Measurements from ENCODE around the gene ATG9A. TPM values are rescaled to one million over a fixed set of nuclear protein-coding genes. Genes with fewer than 3 reads are reported as not detected.
A peak's percentile ranks its signal among the peaks of the same experiment; 100 is the strongest.

ATG9A gene
- total and polyA plus RNA-seq, 9 of the 15 experiments (the other 6 are each of a cell fraction or from before 2014, with no cell fraction given): 0.25 to 65.6 (median 23.4) TPM

DNA sequence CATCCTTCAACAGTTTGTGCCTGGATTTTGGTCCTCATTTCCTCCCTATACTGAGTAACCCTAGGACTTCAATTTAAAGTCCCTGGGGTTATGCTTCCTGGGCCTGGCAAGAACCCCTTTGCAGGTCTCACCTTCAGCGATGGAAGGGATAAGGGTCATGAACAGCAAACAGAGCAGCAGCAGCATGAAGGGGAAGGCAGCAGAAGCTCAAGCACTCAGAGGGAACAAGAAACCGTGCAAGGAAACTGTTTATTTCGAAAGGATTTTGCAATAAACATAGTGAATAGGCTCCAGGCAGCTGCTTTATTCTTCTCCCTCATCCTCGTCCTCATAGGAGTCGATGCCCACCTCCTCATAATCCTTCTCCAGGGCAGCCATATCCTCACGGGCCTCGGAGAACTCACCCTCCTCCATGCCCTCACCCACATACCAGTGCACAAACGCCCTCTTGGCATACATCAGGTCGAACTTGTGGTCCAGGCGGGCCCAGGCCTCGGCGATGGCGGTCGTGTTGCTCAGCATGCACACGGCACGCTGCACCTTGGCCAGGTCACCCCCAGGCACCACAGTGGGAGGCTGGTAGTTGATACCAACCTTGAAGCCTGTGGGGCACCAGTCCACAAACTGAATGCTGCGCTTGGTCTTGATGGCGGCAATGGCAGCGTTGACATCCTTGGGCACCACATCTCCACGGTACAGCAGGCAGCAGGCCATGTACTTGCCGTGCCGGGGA, 20.8 kb upstream of the ATG9A start:
- peaks cover 40% of the 10 kb centered on the region for H3K79me2 ChIP-seq (ENCODE audit: control insufficient read depth, insufficient read depth, low read length)
- no peak overlapping the region for H2AFZ ChIP-seq (ENCODE audit: low read depth, low read length)
- H3K27me3 ChIP-seq (ENCODE audit: control insufficient read depth in 2 of 2, insufficient read depth in 2 of 2, low read length in 2 of 2): 0 out of 5 replicates have a peak, but pooled peaks cover 0 to 4% of the 10 kb centered on the region in 2 experiments
- H3K4me2 ChIP-seq (ENCODE audit: insufficient read depth, low read length): no peak overlapping the region
- 90% methylated on average over 18 of the region's 22 CpGs for WGBS (ENCODE audit: insufficient coverage, low coverage, missing lambda C conversion rate)
- no peak overlapping the region; the same call in 2 of the 3 replicates for H3K27ac ChIP-seq (ENCODE audit: extremely low read depth, low read depth, low read length)
- DNase-seq (ENCODE audit: extremely low read depth in 1 of 4, low spot score in 3 of 4): no peak
- peaks cover 57% of the 10 kb centered on the region for H3K36me3 ChIP-seq (ENCODE audit: control insufficient read depth, insufficient read depth, low read length)
- no peak overlapping the region for H3K4me3 ChIP-seq
- H3K4me1 ChIP-seq (replicated peaks in 1 of 2; ENCODE audit: control insufficient read depth in 2 of 2, insufficient read depth in 2 of 2, low read length in 2 of 2): peaks cover 27 to 58% of the 10 kb centered on the region in 2 experiments; a peak in 4 of 5 replicates
- FAIRE-seq: no peak
- ATAC-seq: no peak
- no peaks in the 10 kb centered on the region for H3K9me3 ChIP-seq (replicated peaks; ENCODE audit: control insufficient read depth, insufficient read depth, low read depth, low read length)
- in situ Hi-C loops (cut with MboI) (no loop called here), intact Hi-C loops (cut with micrococcal nuclease) (no loop called here)
- no peaks in the 10 kb centered on the region for H3K9me1 ChIP-seq (ENCODE audit: control insufficient read depth, insufficient read depth, low read length)
- ChIA-PET POLR2A (interaction anchor here (0.5 to 3.4 kb wide), 11 partner anchors 8 to 180 kb away, joined by 3 to 22 read pairs (median 4); partner anchors contain the start of genes ABCB6, ANKZF1, ATG9A and DNAJB2), CTCF (ENCODE audit: low intra/inter-chr PET ratio) (no interaction called here)
- no TSS peak for BruUV-seq (replicated peaks)
- no peak overlapping the region for H3K9ac ChIP-seq (ENCODE audit: insufficient read depth in 1 of 2, low read depth in 2 of 2, low read length in 2 of 2)
- TF ChIP-seq POLR2G (IDR thresholded peaks at IDR 0.05; ENCODE audit: low read depth, low read length): peak; percentile 60
- no peak for TF ChIP-seq ZNF408 (CRISPR knock-in tag; IDR thresholded peaks at IDR 0.05; ENCODE audit: low read depth)
- peak; percentile 45; the same call in 1 of the 2 replicates for TF ChIP-seq RBFOX2 (IDR thresholded peaks at IDR 0.05; ENCODE audit: low read depth, low read length)
- H4K20me1 ChIP-seq (replicated peaks; ENCODE audit: control insufficient read depth, insufficient read depth, low read length): 0 out of 2 replicates have a peak, but pooled peaks cover 3% of the 10 kb centered on the region
